Endothelial cell of umbilical vein (primary cell): Measurements from ENCODE around the gene MAG. TPM values are rescaled to one million over a fixed set of nuclear protein-coding genes. Genes with fewer than 3 reads are reported as not detected.

ENCODE experiments used
- BruUV-seq: library from RNA; stranded (reverse); fragments of 400-500 nt; replicated peaks from 2 replicates; lab custom pipeline; 2021; lab: Mats Ljungman, UMichigan
- CTCF ChIA-PET: fragments of 300-600, 350-600 bp; sonication (Branson Sonifier 250); formaldehyde crosslinking; loops from one replicate; lab custom pipeline; 2021; ENCODE audit warnings: antibody characterized with exemption, inconsistent platforms; lab: Charles Lee
- POLR2A ChIA-PET: fragments of 300-600, 350-600 bp; sonication (Branson Sonifier 250); formaldehyde crosslinking; loops from one replicate; lab custom pipeline; 2021; ENCODE audit warnings: antibody characterized with exemption, inconsistent platforms; lab: Charles Lee
- DNase-seq: peaks from one replicate; pipeline ENCODE4 v3.0.0-alpha.2; 2011; ENCODE audit warnings: low read depth, low spot score
- FAIRE-seq: peaks from 2 replicates; lab custom pipeline; 2011; peaks lifted over from hg19 to GRCh38; lab: Jason Lieb, UNC
- H2AFZ ChIP-seq: 2 replicates; pipeline ENCODE4 v1.6.0; 2012; ENCODE audit warnings: low read depth, low read length, control low read depth, inconsistent platforms
- H3K27ac ChIP-seq: 2 replicates; pipeline ENCODE4 v1.5.1; 2011; ENCODE audit warnings: low read depth, mild to moderate bottlenecking, control low read depth, low read length, moderate library complexity; ENCODE audit not compliant: insufficient read depth
- H3K27me3 ChIP-seq, 2 experiments: 2 replicates each; pipeline versions ENCODE4 v1.6.0 to v1.6.1; 2011; ENCODE audit warnings: low read length in 2 of 2, mixed read lengths in 1 of 2; ENCODE audit not compliant: control insufficient read depth in 2 of 2, insufficient read depth in 2 of 2
- H3K36me3 ChIP-seq, 2 experiments: 2 replicates in 1 of 2; 3 replicates in 1 of 2; pipeline ENCODE4 v1.5.1; 2011; ENCODE audit warnings: low read length in 2 of 2, mild to moderate bottlenecking in 1 of 2, moderate library complexity in 1 of 2; ENCODE audit not compliant: control insufficient read depth in 2 of 2, insufficient read depth in 2 of 2; ENCODE audit errors: extremely low read depth in 1 of 2
- H3K4me1 ChIP-seq: 3 replicates; pipeline ENCODE4 v1.5.1; 2011; ENCODE audit warnings: mild to moderate bottlenecking, low read length; ENCODE audit not compliant: control insufficient read depth, insufficient read depth; ENCODE audit errors: extremely low read depth
- H3K4me2 ChIP-seq: 2 replicates; pipeline ENCODE4 v1.6.1; 2011; ENCODE audit warnings: low read length, control low read depth, mixed read lengths; ENCODE audit not compliant: insufficient read depth
- H3K4me3 ChIP-seq, 3 experiments: fragments of 200-600 bp in 1 of 3; sonication (generic), shearing (Covaris generic) in 1 of 3; replicated peaks in 1 of 3; 2 replicates each; pipeline ENCODE4 v1.5.1; 2011 to 2016; ENCODE audit warnings: control low read depth in 3 of 3, low read length in 3 of 3, mild to moderate bottlenecking in 2 of 3, inconsistent platforms in 1 of 3, low read depth in 1 of 3, moderate library complexity in 1 of 3; ENCODE audit not compliant: insufficient read depth in 1 of 3
- H3K79me2 ChIP-seq: 2 replicates; pipeline ENCODE4 v1.6.0; 2012; ENCODE audit warnings: low read length, inconsistent platforms; ENCODE audit not compliant: control insufficient read depth, insufficient read depth
- H3K9ac ChIP-seq: replicated peaks from 2 replicates; pipeline ENCODE3; 2011; ENCODE audit warnings: low read length, control low read depth; ENCODE audit not compliant: insufficient read depth; ENCODE audit errors: extremely low read depth
- H3K9me1 ChIP-seq: replicated peaks from 3 replicates; pipeline ENCODE4 v1.6.0; 2011; ENCODE audit warnings: mild to moderate bottlenecking, low read length; ENCODE audit not compliant: control insufficient read depth, insufficient read depth; ENCODE audit errors: extremely low read depth
- H3K9me3 ChIP-seq: replicated peaks from 2 replicates; pipeline ENCODE4 v1.5.1; 2012; ENCODE audit warnings: low read length, inconsistent platforms; ENCODE audit not compliant: control insufficient read depth, insufficient read depth
- H4K20me1 ChIP-seq: replicated peaks from 2 replicates; pipeline ENCODE3; 2011; ENCODE audit warnings: mild to moderate bottlenecking, low read length; ENCODE audit not compliant: control insufficient read depth, insufficient read depth; ENCODE audit errors: extremely low read depth
- EZH2 ChIP-seq: IDR thresholded peaks from 2 replicates; pipeline ENCODE4 v1.6.1; 2012; ENCODE audit warnings: borderline replicate concordance, low read depth, mild to moderate bottlenecking, moderate library complexity, low read length, inconsistent platforms; ENCODE audit not compliant: severe bottlenecking
- FOS ChIP-seq: IDR thresholded peaks from 2 replicates; pipeline ENCODE4 v1.6.1; 2011; ENCODE audit warnings: mild to moderate bottlenecking, low read length, moderate library complexity, borderline replicate concordance; ENCODE audit not compliant: insufficient read depth
- GATA2 ChIP-seq: IDR thresholded peaks from 2 replicates; pipeline ENCODE4 v1.7.0; 2011; ENCODE audit warnings: low read depth, mild to moderate bottlenecking, moderate library complexity, mixed read lengths, low read length; ENCODE audit not compliant: insufficient read length, insufficient read depth
- JUN ChIP-seq: IDR thresholded peaks from 2 replicates; pipeline ENCODE4 v1.6.1; 2011; ENCODE audit warnings: borderline replicate concordance, low read depth; ENCODE audit not compliant: insufficient read length, insufficient read depth
- MYC ChIP-seq: IDR thresholded peaks from one replicate; pipeline ENCODE4 v1.6.1; 2011; ENCODE audit warnings: mild to moderate bottlenecking, low read depth, low read length
- POLR2A ChIP-seq: IDR thresholded peaks from 2 replicates; pipeline ENCODE4 v1.6.1; 2012; ENCODE audit warnings: low read depth, mild to moderate bottlenecking, control low read depth, low read length
- POLR2AphosphoS5 ChIP-seq: IDR thresholded peaks from 2 replicates; pipeline ENCODE4 v1.6.1; 2012; ENCODE audit warnings: low read depth, mild to moderate bottlenecking, control low read depth, low read length, moderate library complexity; ENCODE audit not compliant: insufficient read depth
- dilution Hi-C: fragments of 300-500 bp; cut with MboI; formaldehyde crosslinking; loops from one replicate; pipeline ENCODE4 v1.15.0; 2019; ENCODE audit warnings: low sequenced_read_pairs; ENCODE audit not compliant: extremely low pct_ligation_motif_present
- intact Hi-C: fragments of 100-400 bp; cut with micrococcal nuclease; formaldehyde crosslinking; loops from one replicate; pipeline ENCODE4 v1.10.0; 2022
- polyA plus RNA-seq, 4 experiments: library from polyadenylated mRNA; depleted of rRNA in 3 of 4; stranded (reverse) in 3 of 4; unstranded in 1 of 4; fragments of >200 nt; gene quantifications; 2 replicates each; pipeline versions ENCODE4 v1.2.1 to v1.2.3, GENCODE V29; 2011 to 2012; ENCODE audit warnings: missing spikeins in 1 of 4
- total RNA-seq: library from RNA; stranded (reverse); gene quantifications from 2 replicates; pipeline ENCODE4 v1.2.3, GENCODE V29; 2021
- TF ChIP-seq, protein P1 (sequence below), 2 donors: IDR thresholded peaks; 1 replicate in 1 of 2; 2 replicates in 1 of 2; pipeline ENCODE4 v1.5.1; 2011; ENCODE audit warnings: low read length in 2 of 2, mild to moderate bottlenecking in 2 of 2, moderate library complexity in 2 of 2, control low read depth in 1 of 2, inconsistent platforms in 1 of 2, low read depth in 1 of 2; ENCODE audit not compliant: insufficient read depth in 1 of 2; ENCODE audit errors: extremely low read depth in 1 of 2
- TF ChIP-seq, protein P2 (sequence below): IDR thresholded peaks from 2 replicates; pipeline ENCODE4 v1.6.1; 2011; ENCODE audit not compliant: insufficient read depth, insufficient read length

MAG gene
- total and polyA plus RNA-seq, 2 donors (not counting 3 experiments of a cell fraction or from before 2014, with no cell fraction given): not detected

DNA sequence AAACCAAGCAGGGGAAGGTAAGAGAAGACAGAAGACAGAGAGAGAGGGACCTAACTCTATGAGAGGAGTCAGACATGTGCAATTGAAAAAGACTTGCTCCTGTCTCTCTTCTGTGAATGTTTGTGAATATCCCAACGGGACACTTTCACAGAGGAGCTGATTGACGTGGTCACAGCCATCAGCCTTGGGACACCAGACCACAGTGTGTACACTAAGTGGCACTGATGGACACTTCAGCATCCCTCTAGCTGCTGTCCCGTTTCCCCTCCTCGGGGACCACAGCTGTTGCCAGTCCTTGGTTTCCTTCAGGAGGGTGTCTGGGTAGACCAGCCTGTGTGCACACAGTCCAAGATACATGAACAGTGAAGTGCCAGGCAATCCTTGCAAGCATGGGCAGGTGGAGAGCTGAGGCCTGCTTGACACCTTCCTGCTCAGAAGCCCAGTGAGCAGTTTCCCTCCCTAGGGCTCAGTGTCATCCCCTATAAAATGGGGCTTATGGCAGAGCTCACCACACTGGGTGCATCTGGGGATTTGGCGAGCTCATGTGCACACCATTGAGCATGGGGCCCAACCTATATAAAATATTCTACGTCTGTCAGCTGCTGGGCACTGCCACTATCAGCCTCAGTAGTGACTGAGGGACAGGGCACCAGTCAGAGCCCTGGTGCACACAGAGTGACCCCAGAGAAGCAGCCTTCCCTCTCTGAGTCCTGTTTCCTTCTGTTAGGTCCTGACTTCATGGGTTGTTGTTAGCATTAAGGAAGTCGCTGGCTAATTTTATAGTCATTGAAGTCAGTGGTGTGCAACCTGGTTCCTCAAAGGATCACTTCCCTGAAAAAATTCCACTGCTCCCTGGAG, 27.5 kb upstream of the MAG start:
- ChIA-PET CTCF (interaction anchor here (1.6 kb wide), 1 partner anchor 123 kb away, joined by 4 read pairs; no protein-coding TSS in a partner anchor), POLR2A (no interaction called here)
- H3K4me2 ChIP-seq: no peak overlapping the region
- H3K9me1 ChIP-seq: no peaks in the 10 kb centered on the region
- no TSS peak for BruUV-seq
- DNase-seq (no peak), FAIRE-seq (no peak)
- H3K79me2 ChIP-seq: peaks cover 3% of the 10 kb centered on the region
- H3K4me1 ChIP-seq: peaks cover 4% of the 10 kb centered on the region
- dilution Hi-C loops: no loop called here
- intact Hi-C loops: loop anchor here (5.0 to 10.0 kb wide), 2 partner anchors 52 to 230 kb away; partner anchors contain the start of gene SCN1B
- H4K20me1 ChIP-seq: no peaks in the 10 kb centered on the region
- H3K27me3 ChIP-seq: no peaks in the 10 kb centered on the region
- no peak overlapping the region for H3K9ac ChIP-seq
- no peak overlapping the region for H3K27ac ChIP-seq
- TF ChIP-seq EZH2 (no peak), MYC (no peak), POLR2A (no peak), FOS (no peak), GATA2 (no peak), POLR2AphosphoS5 (no peak), JUN (no peak)
- TF ChIP-seq, protein P1, sequence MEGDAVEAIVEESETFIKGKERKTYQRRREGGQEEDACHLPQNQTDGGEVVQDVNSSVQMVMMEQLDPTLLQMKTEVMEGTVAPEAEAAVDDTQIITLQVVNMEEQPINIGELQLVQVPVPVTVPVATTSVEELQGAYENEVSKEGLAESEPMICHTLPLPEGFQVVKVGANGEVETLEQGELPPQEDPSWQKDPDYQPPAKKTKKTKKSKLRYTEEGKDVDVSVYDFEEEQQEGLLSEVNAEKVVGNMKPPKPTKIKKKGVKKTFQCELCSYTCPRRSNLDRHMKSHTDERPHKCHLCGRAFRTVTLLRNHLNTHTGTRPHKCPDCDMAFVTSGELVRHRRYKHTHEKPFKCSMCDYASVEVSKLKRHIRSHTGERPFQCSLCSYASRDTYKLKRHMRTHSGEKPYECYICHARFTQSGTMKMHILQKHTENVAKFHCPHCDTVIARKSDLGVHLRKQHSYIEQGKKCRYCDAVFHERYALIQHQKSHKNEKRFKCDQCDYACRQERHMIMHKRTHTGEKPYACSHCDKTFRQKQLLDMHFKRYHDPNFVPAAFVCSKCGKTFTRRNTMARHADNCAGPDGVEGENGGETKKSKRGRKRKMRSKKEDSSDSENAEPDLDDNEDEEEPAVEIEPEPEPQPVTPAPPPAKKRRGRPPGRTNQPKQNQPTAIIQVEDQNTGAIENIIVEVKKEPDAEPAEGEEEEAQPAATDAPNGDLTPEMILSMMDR (IDR thresholded peaks at IDR 0.05; ENCODE audit: extremely low read depth in 1 of 2, insufficient read depth in 1 of 2, low read depth in 1 of 2, low read length in 2 of 2): no peak
- TF ChIP-seq, protein P2, sequence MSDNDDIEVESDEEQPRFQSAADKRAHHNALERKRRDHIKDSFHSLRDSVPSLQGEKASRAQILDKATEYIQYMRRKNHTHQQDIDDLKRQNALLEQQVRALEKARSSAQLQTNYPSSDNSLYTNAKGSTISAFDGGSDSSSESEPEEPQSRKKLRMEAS: no peak
- no peaks in the 10 kb centered on the region for H3K9me3 ChIP-seq
- no peak overlapping the region for H3K4me3 ChIP-seq
- no peaks in the 10 kb centered on the region for H3K36me3 ChIP-seq
- no peak overlapping the region for H2AFZ ChIP-seq
